HEK293T (cell line): ENCODE measurements around the gene CYREN.

ENCODE experiments used
- BHLHE40 ChIP-seq: fragments of 450-650 bp; IDR thresholded peaks from 2 replicates; pipeline ENCODE4 v1.6.1; 2016; ENCODE audit warnings: mild to moderate bottlenecking, moderate library complexity, borderline replicate concordance
- L3MBTL2 ChIP-seq: fragments of 450-650 bp; conservative IDR thresholded peaks from 2 replicates; pipeline ENCODE4 v1.6.1; 2016; ENCODE audit warnings: mild to moderate bottlenecking
- TARDBP ChIP-seq: fragments of 450-650 bp; IDR thresholded peaks from 2 replicates; pipeline ENCODE4 v1.6.1; 2016
- ZNF384 ChIP-seq: fragments of 450-650 bp; IDR thresholded peaks from 2 replicates; pipeline ENCODE4 v1.6.1; 2016
- TF ChIP-seq, protein P1 (sequence below): fragments of 450-650 bp; IDR thresholded peaks from 2 replicates; pipeline ENCODE4 v1.6.1; 2016

DNA sequence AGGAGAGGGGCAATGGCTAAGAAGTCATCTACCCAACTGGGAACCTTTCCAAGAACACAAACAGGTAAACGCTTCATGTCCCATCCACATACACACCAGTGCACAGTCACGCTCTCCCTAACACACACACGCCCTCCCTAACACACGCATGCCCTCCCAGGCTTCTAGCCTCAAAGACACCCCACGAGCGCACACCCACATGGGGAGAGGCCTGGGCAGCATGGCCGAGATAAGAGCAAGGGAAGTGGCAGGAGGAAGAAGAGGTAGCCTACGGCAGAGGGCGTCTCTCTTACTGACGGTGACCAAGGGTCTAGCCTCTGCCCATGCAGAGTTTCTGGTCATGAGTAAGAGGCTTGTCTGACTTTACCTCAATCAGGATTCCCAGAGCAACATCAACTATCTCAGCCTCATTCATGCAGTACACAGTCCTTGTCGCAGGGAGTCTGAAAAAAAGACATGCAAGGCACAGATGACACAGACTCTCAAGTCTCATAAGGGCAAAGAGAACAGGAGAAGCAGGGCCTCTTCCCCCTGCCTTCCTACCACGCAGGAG, 3.1 kb downstream of the CYREN start:
- no peak for TF ChIP-seq TARDBP
- TF ChIP-seq ZNF384: no peak
- no peak for TF ChIP-seq BHLHE40
- TF ChIP-seq, protein P1, sequence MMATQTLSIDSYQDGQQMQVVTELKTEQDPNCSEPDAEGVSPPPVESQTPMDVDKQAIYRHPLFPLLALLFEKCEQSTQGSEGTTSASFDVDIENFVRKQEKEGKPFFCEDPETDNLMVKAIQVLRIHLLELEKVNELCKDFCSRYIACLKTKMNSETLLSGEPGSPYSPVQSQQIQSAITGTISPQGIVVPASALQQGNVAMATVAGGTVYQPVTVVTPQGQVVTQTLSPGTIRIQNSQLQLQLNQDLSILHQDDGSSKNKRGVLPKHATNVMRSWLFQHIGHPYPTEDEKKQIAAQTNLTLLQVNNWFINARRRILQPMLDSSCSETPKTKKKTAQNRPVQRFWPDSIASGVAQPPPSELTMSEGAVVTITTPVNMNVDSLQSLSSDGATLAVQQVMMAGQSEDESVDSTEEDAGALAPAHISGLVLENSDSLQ: no peak
- TF ChIP-seq L3MBTL2: no peak
